GM21423 (cell line): ENCODE data around the gene ABCG5.
A peak's percentile ranks its signal among the peaks of the same experiment; 100 is the strongest.

Experiments used
- ATAC-seq: cut with Tn5 transposase; IDR thresholded peaks from one replicate; pipeline ENCODE4 v1.9.1; 2021; ENCODE audit warnings: mild to moderate bottlenecking, moderate library complexity; ENCODE audit not compliant: unreplicated experiment

ABCG5 gene

DNA sequence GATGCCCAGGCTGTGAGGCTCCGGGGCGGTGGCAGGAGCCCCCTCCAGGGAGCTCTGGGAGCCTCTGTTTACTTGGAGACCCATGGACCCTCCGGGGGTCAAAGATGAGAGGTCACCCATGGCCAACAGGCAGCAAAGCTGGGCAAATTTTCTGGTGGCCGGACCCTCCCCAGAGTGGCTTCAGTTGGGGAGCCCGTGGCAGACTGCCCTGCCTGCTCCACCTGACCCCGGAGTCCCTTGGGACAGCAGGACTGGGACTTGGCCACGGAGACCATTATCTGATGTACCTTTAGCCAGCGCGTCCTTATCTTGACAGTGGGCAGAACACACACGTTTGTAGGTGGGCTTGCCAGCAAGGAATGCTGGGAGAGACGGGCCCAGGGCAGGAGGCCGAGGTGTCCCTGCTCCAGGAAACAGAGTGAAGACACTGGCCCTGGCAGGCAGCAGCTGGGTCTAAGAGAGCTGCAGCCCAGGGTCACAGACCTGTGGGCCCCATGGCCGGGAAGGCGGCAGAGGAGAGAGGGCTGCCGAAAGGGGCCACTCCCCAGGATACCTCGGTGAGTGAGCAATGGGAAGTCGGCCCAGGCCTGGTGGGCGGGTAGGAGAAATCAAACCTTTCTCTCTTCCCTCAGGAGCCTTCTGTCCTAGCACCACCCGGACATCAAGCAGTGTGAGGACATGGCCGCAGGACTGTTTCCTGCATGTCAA is at the start of gene ABCG5, which contains the start of gene ABCG8:
Gene ABCG5, minus strand, starts transcription at position 280 of the 708 bp plus-strand sequence. Its CDS starts 160 bp downstream, at position 120.
Gene ABCG8, plus strand, starts transcription at position 412 of the 708 bp plus-strand sequence. Its CDS starts 83 bp downstream, at position 495.
- no peak for ATAC-seq

DNA sequence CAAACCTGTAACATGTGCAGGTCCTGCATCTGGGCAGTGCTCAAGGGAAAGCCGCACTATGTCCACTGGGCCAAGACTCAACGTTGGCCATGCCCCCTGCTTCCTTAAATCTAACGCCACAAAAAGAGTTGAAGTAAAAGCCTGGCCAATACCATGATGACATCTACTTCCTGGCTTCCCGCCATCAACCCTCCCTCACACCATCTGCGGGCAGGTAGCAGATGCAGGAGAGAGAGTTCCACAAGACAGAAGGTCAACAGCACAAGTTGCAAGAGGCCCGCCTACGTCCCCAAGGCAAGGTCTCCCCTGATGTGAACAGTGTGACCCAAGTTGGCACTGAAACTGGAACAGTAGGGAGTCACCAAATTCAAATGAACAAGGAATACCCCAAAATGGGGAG is 48.5 kb upstream of the ABCG5 start:
- ATAC-seq: no peak

DNA sequence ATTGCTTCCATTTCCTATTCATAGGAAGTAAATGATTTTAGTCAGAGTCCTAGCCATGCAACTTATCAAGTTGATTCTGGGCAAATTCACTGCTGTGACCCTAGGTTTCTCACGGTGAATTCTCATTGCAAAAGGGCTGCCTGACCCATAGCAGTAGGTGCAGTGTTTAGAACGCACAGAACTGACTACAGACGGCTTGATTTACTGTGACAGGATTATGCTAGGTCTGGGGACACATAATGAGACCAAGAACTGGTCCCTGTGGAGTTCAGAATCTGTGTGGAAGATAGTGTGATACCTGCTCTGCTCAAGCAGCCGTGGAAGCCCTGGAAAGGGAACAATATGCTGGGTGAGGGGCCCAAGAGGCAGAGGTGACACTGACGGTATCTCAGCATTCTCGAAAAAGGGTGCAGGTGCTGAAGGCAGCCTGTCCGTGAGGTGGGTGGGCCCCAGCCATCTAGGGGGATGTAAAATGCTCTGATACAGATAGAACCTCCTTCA is 46.5 kb upstream of the ABCG5 start:
- ATAC-seq: no peak

DNA sequence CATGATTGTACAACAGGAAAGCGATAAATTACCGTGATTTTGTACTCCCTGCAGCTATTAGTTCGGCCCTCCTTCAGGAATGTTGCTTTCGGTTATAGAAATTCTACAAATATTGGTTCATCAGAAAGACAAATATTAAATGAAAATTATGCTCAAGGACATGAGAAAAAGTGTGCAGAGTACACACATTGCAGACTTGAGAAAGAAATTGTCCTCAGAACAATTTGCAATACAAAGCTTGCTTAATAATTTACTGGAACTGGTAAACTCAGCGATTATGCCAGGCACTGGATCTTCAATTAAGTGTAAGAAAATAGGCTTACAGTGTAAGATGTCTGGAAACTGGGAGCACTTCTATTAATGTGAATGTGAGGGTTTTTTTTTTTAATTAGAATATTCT is 46.0 kb upstream of the ABCG5 start:
- no peak for ATAC-seq

DNA sequence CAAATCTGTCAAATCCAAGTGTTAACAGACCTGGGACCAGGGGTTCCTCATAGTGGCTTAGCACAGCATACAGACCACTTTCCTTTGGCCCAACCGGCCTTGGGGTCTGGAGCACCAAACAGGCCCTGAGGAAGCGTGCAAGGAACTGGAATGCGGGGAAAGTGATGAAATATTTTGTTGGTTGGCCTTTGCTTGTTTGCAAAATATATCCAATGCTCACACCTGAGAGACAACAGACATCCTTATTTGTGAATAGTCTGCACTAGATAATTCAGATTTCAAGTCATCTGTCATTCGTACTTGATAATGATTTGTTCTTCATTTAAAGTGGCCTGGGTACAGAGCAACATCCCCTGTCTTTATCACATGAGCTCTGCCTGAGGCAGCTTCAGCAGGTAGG is 43.7 kb upstream of the ABCG5 start:
- no peak for ATAC-seq

DNA sequence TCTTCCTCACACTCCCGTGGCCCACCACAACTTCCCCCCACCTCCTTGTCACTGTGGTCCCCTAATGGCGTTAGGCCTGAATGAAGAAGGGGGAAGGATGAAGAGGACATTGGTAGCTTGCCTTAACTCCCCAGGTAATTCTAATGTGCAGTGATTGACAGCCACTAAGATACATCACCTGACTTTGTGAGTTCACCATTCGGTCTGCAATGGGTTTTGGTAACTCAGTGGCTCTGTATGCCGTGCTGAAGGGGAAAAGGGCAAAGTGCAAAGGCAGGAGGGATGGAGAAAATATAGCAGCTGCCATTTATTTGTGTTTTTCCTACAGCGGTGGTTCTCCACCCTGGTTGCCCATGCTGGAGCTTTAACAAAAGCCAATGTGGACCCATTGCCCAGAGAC is 42.3 kb upstream of the ABCG5 start:
- no peak for ATAC-seq

DNA sequence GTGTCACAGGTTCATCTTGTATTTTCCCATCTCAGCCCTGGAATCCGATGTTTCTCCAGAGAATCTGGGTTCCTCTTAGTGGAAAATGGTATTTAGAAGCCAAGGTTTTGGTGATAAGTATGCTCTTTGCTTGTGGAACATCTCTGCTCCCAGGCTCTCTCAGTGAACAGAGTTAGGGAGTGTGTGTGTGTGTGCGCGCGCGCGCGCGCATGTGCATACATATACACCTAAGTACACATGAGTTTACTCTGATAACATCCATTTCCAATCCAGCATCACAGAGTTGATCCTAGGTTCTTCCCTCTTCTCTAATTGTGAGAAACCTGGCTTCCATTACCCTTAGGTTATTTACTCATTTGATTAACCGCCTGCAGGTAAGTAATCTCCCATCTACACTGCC is 41.8 kb upstream of the ABCG5 start:
- no peak for ATAC-seq

DNA sequence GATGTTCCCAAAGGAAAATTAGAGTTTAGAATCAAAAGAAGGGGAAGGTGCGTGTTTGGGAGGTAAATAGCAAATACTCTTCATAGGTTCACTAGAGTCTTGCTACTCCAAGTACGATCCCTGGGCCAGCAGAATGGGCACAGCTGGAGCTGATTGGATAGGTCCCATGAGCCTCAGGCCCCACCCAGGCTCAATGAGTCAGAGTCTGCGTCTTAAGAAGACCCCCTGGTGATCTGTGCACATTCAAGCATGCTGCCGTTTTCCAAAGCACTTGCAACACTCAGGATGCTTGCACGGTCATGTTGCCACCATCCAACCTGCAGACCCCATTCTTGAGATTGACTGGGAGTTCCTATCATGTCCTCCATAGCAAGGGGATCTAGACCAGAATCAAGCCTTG is 40.6 kb upstream of the ABCG5 start:
- no peak for ATAC-seq

DNA sequence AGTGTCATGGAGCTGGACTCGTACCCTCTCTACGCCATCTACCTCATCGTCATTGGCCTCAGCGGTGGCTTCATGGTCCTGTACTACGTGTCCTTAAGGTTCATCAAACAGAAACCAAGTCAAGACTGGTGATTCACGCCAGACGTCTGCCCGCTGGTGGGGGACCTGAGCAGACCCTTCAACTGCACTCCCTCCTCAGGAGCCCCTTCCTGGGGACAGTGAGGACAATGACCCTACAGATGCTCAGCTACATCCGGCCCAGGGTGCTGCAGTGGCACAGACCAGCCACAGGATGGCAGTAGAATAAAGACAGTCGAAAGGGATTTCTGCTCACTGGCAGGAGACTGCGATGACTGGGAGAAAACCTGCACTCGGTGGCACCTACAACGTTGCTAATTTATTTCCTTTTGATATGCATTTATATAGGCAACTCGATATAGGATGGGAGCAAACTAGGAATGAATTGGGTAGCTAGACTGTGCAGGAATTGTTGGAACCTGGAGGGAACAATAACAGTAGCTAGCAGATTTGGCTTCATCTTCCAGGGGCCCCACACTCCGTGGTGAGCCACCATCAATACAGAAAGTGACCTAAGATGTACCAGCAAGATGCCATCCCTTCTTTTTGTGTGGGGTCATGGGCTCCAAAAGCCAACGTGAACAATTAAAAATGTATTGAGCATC is 39.3 kb upstream of the ABCG5 start:
- ATAC-seq: peak; percentile 79

DNA sequence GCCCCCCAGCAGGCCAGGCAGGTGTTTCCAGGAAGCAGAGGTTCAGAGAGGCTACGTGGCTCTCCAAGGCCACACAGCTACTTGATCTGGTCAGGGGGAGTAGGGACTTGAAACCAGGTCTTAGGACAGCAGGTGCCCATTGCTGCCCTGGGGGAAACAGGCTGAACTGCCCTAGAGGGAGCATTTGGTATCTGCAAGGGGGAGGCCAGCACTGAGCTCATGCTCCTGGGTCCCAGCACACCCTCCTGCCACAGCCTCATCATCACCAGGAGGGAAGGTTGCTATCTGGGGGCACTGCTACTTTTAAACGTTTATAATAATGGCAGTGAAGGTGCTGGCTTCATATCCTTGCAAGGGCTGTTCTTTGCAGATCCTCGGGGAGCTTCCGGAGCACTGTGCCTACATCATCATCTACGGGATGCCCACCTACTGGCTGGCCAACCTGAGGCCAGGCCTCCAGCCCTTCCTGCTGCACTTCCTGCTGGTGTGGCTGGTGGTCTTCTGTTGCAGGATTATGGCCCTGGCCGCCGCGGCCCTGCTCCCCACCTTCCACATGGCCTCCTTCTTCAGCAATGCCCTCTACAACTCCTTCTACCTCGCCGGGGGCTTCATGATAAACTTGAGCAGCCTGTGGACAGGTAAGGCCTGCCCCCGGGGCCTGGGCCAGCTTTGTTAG is 36.3 kb upstream of the ABCG5 start:
- ATAC-seq: no peak

DNA sequence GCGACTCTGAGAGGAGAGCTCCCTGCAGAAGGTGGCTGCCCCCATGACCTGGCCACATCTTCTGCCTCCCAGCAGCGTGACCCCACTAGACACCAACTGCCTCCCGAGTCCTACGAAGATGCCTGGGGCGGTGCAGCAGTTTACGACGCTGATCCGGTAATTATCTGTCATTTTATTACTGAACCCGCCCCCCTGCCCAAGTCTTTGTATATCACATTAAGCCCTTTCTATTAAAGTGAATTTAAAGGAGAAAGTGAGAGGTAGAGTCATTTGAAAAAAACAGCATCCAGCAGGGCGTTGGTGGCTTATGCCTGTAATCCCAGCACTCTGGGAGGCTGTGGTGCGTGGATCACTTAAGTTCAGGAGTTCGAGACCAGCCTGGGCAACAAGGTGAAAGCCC is 33.5 kb upstream of the ABCG5 start:
- ATAC-seq: no peak

DNA sequence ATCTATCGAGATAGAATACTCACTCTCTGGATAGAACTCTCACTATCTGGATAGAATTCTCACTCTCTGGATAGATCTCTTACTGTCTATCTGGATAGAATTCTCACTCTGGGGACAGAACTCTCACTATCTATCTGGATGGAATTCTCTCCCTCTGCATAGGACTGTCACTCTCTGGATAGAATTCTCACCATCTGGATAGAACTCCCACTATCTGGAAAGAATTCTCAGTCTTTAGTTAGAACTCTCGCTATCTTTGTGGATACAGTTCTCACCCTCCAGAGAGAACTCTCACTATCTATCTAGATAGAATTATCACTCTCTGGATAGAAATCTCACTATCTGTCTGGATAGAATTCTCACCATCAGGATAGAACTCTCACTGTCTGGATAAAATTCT is 16.7 kb upstream of the ABCG5 start:
- ATAC-seq: no peak

DNA sequence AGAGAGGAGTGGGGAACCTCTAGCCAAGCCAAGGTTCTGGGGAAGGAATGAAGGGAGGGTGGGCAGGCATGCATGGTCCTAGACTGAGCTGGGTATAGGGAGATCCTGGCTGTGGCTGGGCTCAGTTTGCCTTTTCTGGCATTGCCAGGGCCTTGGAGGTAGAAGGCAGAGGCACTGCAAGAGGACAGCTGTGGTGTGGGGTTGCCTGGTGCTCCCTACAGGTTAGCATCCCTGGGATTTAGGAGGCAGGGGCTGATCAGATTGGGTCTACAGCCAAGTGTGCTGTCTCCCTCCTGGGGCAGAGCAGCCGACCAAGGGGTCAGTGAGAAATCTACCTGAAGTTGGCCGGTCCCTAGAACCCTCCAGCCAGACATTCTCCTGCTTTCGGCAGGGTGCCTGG is 16.0 kb upstream of the ABCG5 start:
- ATAC-seq: no peak

DNA sequence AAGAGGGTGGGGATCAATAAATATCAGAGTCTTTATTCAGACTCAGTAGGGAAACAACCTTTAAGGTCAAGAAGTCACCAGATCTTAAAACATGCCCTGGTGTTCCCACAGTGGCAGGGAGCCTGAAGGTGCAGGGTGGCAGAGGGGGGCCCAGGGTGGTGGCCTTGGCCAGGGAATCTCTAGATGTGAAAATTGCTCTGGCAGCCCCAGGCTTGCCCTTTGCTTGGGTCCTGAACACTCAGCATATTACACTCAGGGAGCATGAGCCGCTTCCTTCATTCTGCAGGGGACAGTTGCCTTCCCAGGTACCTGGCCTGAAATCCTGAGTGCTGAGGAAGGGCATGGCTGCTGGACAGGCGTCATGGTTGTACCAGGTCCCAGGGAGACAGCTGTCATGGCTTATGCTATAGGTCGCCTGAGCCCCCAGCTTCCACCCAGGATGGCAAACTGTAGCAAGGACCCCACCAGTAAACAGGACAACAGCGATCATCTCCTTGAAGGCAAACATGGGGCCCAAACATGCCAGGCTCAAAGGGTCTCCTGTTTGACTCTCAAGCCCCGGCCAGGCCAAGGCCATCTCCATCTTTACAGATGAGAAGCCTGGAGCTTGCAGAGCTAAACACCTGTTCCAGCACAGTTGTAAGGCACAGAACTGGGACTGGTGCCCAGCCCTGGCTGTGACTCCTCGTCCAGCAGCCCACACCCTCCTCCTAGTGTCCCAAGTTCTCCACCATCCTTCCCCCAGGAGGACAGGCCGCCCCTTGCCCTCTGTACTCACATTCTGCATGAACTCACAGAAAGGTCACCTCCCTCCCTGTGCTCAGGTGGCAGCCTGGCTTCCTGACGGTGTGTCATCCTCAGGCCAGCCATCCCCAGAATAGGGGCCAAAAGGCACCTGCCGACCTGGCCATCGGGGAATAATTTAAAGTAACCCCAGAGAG is 14.8 kb upstream of the ABCG5 start:
- ATAC-seq: no peak

DNA sequence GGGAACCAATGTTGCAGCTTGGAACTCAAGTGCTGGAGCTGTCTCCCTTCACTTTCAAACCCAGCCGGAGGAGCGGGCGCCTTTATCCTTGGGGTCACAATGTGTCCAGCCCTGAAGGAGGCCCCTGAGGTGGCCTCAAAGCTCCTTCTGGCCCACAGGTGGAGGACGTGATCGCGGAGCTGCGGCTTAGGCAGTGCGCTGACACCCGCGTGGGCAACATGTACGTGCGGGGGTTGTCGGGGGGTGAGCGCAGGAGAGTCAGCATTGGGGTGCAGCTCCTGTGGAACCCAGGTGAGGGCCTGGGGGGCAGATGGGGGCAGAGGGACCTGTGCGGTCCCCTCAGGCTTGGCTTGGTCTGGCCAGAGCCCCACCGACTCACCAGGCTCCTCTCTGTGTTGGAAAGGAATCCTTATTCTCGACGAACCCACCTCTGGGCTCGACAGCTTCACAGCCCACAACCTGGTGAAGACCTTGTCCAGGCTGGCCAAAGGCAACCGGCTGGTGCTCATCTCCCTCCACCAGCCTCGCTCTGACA is 13.6 kb upstream of the ABCG5 start:
- ATAC-seq: no peak

DNA sequence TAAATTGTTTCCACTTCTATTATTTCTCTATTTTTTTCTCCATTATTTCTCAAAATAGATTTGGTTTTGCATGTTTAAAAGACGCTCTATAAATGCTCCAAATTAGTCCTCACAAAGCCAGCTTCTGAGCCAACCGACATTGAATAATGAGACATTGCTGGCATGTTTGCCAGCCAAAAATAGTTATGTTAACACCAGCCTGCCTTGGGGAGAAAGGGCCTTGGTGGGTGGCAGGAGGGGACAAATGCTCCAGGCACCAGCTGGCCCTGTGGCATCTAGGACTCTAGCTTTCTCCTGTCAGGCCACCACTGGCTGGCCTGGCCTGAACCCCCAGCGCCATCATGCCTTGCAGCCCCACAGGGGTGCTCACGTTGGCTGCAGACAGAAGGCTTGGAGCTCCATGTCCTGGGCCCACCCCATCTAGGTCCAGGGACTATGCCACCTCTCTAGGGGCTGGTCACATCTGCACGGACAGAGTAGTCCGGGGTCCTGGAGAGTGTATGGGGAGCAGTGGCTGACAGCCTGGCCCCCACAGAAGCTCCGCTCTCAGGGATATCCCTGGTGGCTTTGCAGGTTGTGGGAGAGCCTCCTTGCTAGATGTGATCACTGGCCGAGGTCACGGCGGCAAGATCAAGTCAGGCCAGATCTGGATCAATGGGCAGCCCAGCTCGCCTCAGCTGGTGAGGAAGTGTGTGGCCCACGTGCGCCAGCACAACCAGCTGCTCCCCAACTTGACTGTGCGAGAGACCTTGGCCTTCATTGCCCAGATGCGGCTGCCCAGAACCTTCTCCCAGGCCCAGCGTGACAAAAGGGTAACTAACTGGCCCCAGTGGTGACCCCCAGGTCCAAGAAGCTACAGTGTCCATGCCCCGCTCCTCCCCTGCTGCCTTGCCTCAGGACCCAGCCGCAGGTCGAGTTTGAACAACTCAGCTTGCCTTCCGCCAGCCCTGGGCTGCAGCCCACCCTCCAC is 12.7 kb upstream of the ABCG5 start:
- no peak for ATAC-seq

DNA sequence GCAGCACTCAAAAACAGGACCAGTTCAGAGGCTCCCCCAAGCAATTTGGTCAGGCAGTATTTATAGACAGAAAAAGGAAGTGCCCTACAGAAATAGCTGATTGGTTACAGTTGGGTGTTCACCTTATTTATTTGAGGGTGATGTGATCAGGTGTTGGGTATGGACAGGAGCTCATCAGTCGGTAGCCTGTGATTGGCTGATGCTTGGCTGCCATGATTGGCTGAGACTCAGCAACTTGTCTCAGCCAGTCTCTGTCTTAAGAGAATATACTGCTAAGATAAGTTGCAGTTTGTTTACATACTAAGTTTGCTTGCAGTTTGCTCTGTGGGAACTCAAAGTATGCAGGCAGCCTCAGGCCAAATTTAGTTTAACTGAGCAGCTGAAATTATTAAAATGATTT is 9.6 kb upstream of the ABCG5 start:
- no peak for ATAC-seq

DNA sequence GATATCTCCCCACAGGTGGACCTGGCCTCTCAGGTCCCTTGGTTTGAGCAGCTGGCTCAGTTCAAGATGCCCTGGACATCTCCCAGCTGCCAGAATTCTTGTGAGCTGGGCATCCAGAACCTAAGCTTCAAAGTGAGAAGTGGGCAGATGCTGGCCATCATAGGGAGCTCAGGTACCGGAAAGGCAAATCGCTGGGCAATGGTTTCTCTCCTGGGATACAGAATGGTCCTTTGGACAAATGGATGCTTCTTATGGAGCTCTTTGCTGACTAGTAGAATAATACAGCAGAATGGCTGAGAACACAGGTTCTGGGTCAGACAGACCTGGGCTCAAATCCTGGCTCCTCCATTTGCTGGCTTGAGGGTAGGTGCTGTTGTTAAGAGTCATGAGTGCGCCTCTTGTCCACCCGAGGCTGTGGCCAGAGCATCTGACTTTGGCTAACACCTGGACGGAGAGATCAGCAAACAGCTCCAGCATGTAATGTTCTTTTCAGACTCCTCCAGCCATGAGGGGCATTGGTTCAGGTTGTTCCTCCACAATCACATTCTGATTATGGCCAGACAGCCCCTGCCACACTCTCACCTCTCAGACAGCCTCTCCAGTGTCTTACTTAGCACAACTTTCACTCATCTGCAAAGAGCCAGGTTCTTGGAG is 7.6 kb upstream of the ABCG5 start:
- ATAC-seq: no peak

DNA sequence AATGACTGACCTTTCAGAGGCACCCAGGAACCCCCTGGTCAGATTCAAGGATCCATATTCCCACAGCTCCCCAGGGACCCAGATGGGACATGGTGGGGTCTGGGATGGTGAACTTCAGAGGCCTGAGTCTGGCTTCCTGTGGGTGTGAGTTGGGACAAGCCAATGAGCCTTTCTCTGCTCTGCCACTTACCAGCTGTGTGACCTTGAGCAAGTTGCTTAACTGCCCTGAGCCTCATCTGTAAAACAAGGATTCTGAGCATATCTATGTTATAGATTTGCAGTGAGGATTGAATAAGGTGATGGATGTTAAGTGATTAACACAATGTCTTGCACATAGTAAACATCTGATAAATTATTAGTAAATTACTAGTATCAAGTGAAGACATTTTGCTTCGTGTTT is 6.5 kb upstream of the ABCG5 start:
- no peak for ATAC-seq
